Measurements from ENCODE around the gene SDS.

Gene SDS

DNA sequence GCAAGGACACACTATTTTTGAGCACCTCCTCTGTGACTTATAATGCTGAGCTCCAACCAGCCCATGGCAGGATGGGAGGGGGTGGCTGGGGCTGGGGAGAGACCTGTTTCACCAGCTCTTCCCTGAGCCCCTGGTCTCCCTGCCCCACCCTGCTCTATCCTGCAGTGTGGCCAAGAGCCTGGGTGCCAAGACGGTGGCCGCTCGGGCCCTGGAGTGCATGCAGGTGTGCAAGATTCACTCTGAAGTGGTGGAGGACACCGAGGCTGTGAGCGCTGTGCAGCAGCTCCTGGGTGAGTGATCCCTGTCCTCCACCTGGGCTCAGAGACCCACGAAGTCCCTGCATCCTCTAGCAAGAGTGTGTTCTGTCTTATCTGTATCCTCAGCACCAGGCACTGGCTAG lies 32.9 kb upstream of the SDS start:
- Histone ChIP-seq H3K27ac (no peak overlapping the region), H3K4me1 (no peaks in the 10 kb centered on the region), H3K9me3 (no peaks in the 10 kb centered on the region), H3K4me3 (no peak overlapping the region), H3K36me3 (no peaks in the 10 kb centered on the region), H3K27me3 (peaks cover 0 to 17% of the 10 kb centered on the region in 2 donors)
- DNase-seq: no peak
- no peak for TF ChIP-seq CTCF (IDR thresholded peaks at IDR 0.05)
- intact Hi-C loops (cut with DNase I; ENCODE audit: low total_unique reads): no loop called here

GRCh38 chr12:113435367-113435766 lies 31.7 kb upstream of the SDS start:
- H3K27ac ChIP-seq: no peak overlapping the region

GRCh38 chr12:113432986-113433385 lies 29.3 kb upstream of the SDS start:
- Histone ChIP-seq H3K27me3 (peaks cover 0 to 4% of the 10 kb centered on the region in 2 donors), H3K4me3 (no peak overlapping the region), H3K27ac (no peak overlapping the region), H3K4me1 (no peaks in the 10 kb centered on the region), H3K9me3 (no peaks in the 10 kb centered on the region), H3K36me3 (no peaks in the 10 kb centered on the region)
- TF ChIP-seq CTCF (IDR thresholded peaks at IDR 0.05): no peak
- intact Hi-C loops (cut with DNase I; ENCODE audit: low total_unique reads): no loop called here
- no peak for DNase-seq

More at GRCh38 chr12:113435367-113435766, 31.7 kb upstream of the SDS start:
- DNase-seq: no peak
- TF ChIP-seq CTCF (IDR thresholded peaks at IDR 0.05): no peak
- H3K4me1 ChIP-seq: no peaks in the 10 kb centered on the region
- no peak overlapping the region for H3K4me3 ChIP-seq
- no peaks in the 10 kb centered on the region for H3K36me3 ChIP-seq
- intact Hi-C loops (cut with DNase I; ENCODE audit: low total_unique reads): no loop called here
- H3K27me3 ChIP-seq: peaks cover 0 to 11% of the 10 kb centered on the region in 2 donors
- H3K9me3 ChIP-seq: no peaks in the 10 kb centered on the region

- peaks cover 0 to 7% of the 10 kb centered on the region in 2 donors for H3K27me3 ChIP-seq
- no peaks in the 10 kb centered on the region for H3K36me3 ChIP-seq
- H3K27ac ChIP-seq: no peak overlapping the region
- H3K4me3 ChIP-seq: no peak overlapping the region
- no peak for TF ChIP-seq CTCF (IDR thresholded peaks at IDR 0.05)
- intact Hi-C loops (cut with DNase I; ENCODE audit: low total_unique reads): no loop called here
- no peaks in the 10 kb centered on the region for H3K9me3 ChIP-seq
- DNase-seq: no peak
- H3K4me1 ChIP-seq: no peaks in the 10 kb centered on the region
Measured at GRCh38 chr12:113428482-113428881, 24.8 kb upstream of the SDS start.

DNA sequence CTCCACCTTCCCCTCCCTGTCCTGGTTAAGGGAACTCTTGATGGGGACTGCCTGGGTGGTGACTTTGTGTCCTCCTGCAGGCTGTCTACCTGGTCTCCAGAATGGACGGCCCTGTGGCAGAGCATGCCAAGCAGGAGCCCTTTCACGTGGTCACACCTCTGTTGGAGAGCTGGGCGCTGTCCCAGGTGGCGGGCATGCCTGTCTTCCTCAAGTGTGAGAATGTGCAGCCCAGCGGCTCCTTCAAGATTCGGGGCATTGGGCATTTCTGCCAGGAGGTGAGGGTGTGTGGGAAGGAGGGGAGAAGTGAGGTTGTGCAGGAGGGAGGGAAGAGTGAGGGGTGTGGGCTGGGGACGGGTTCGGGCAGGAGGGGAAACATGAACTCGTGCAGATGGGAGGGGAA lies 24.2 kb upstream of the SDS start:
- Histone ChIP-seq H3K27me3 (peaks cover 0 to 7% of the 10 kb centered on the region in 2 donors), H3K4me1 (peaks cover 0 to 3% (median 2%) of the 10 kb centered on the region in 4 donors), H3K27ac (no peak overlapping the region), H3K4me3 (no peak overlapping the region), H3K36me3 (no peaks in the 10 kb centered on the region), H3K9me3 (no peaks in the 10 kb centered on the region)
- DNase-seq: no peak
- intact Hi-C loops (cut with DNase I; ENCODE audit: low total_unique reads): no loop called here
- TF ChIP-seq CTCF (IDR thresholded peaks at IDR 0.05): no peak

- peaks cover 0 to 16% (median 10%) of the 10 kb centered on the region in 4 donors for H3K4me1 ChIP-seq
- no peak overlapping the region for H3K4me3 ChIP-seq
- no peak for DNase-seq
- no peak for TF ChIP-seq CTCF (IDR thresholded peaks at IDR 0.05)
- H3K27me3 ChIP-seq: peaks cover 0 to 11% of the 10 kb centered on the region in 2 donors
- H3K27ac ChIP-seq: no peak overlapping the region
- H3K36me3 ChIP-seq: no peaks in the 10 kb centered on the region
- no peaks in the 10 kb centered on the region for H3K9me3 ChIP-seq
- intact Hi-C loops (cut with DNase I; ENCODE audit: low total_unique reads): no loop called here
Measured at GRCh38 chr12:113425960-113426453, 22.3 kb upstream of the SDS start.

All from tibial artery (tissue), 4 donors.